Fibroblast of the conjunctiva (primary cell): ENCODE results near the gene HINT1.

Experiments used
- DNase-seq: peaks from one replicate; pipeline ENCODE4 v3.0.0-alpha.2; 2010; ENCODE audit warnings: low read depth

The HINT1 gene

DNA sequence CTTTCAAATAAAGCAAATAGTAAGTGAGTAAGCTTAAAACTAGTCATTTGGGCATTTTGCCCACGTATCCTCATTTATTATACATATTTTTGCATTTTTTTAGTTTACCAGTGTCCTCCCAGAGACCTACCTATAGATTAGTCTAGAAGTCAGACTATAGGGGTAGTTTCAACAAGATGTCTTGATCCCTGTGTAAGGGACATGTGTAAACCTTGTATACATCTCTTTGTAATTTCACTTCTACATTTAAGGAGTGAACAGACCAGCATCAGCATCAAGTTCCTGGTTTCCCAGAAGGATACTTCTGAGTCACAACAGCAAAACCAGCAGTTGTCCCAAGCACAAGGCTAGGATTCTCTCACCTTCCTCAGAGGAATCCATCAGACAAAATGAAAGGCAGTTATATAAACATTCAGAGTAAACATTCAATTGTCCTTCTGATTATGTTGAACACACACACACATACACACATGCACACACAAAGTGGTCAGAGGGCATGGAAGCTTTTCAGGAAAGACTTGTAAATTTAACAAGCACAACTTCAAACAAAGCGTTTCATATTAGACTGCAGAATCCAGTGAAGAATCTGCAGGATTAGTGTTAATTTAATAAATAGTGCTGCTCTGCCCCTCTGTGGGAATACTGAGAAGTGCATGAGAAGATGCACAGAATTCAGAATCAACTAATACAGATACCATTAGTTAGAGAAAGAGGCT is 55.4 kb downstream of the HINT1 start:
- DNase-seq, result peak; percentile 20
